Smooth muscle cell (in vitro differentiated cells): ENCODE data around the gene PSMC3IP. TPM values are rescaled to one million over a fixed set of nuclear protein-coding genes. Genes with fewer than 3 reads are reported as not detected.
A peak's percentile ranks its signal among the peaks of the same experiment; 100 is the strongest.

Experiments
- DNase-seq: peaks from one replicate; lab custom pipeline; 2025; ENCODE audit not compliant: unreplicated experiment; lab: John Stamatoyannopoulos, UW
- H2AFZ ChIP-seq: fragments of 200-600 bp; sonication (generic); 2 replicates; pipeline ENCODE4 v1.6.0; 2016; ENCODE audit warnings: antibody characterized with exemption, low read depth, mild to moderate bottlenecking
- H3F3A ChIP-seq: fragments of 200-600 bp; sonication (generic); 2 replicates; pipeline ENCODE4 v1.6.0; 2017; ENCODE audit warnings: antibody characterized with exemption, low read depth
- H3K27ac ChIP-seq: fragments of 200-600 bp; sonication (generic); 2 replicates; pipeline ENCODE4 v1.5.1; 2016; ENCODE audit warnings: low read depth, mild to moderate bottlenecking
- H3K27me3 ChIP-seq: fragments of 200-600 bp; sonication (generic); 2 replicates; pipeline ENCODE4 v1.6.1; 2016; ENCODE audit warnings: low read depth, mild to moderate bottlenecking
- H3K36me3 ChIP-seq: fragments of 200-600 bp; sonication (generic); 2 replicates; pipeline ENCODE4 v1.5.1; 2016; ENCODE audit warnings: low read depth
- H3K4me1 ChIP-seq: fragments of 200-600 bp; sonication (generic); 2 replicates; pipeline ENCODE4 v1.5.1; 2016; ENCODE audit warnings: low read depth
- H3K4me2 ChIP-seq: fragments of 200-600 bp; sonication (generic); 2 replicates; pipeline ENCODE4 v1.6.0; 2016; ENCODE audit warnings: mild to moderate bottlenecking
- H3K4me3 ChIP-seq: fragments of 200-600 bp; sonication (generic); 2 replicates; pipeline ENCODE4 v1.5.1; 2016; ENCODE audit warnings: mild to moderate bottlenecking
- H3K79me2 ChIP-seq: fragments of 200-600 bp; sonication (generic); 2 replicates; pipeline ENCODE4 v1.6.0; 2016; ENCODE audit warnings: low read depth, mild to moderate bottlenecking
- H3K9ac ChIP-seq: fragments of 200-600 bp; sonication (generic); 2 replicates; pipeline ENCODE4 v1.6.0; 2016; ENCODE audit warnings: low read depth
- H3K9me3 ChIP-seq: fragments of 200-600 bp; sonication (generic); replicated peaks from 2 replicates; pipeline ENCODE4 v1.5.1; 2016; ENCODE audit warnings: low read depth
- H4K20me1 ChIP-seq: fragments of 200-600 bp; sonication (generic); 2 replicates; pipeline ENCODE4 v1.6.0; 2016; ENCODE audit warnings: low read depth
- WGBS: methylation state at CpG from one replicate; pipeline ENCODE4 v1.1.7; 2016; ENCODE audit warnings: low lambda C conversion rate; 5-methylcytosine and 5-hydroxymethylcytosine counted together
- polyA plus RNA-seq: library from polyadenylated mRNA; unstranded; fragments of >200 nt; fragmentation: Nextera tagmentation; extraction: Ambion mirVana; gene quantifications from 2 replicates; pipeline ENCODE4 v1.2.1, GENCODE V29; 2016
- total RNA-seq: library from RNA; depleted of rRNA; stranded (reverse); fragments of >200 nt; gene quantifications from 2 replicates; pipeline ENCODE4 v1.2.3, GENCODE V29; 2014
- TF ChIP-seq, protein P1 (sequence below): fragments of 200-600 bp; sonication (generic); IDR thresholded peaks from 2 replicates; pipeline ENCODE4 v1.5.1; 2017; ENCODE audit warnings: borderline replicate concordance, mild to moderate bottlenecking, antibody characterized with exemption; ENCODE audit not compliant: insufficient read depth, poor library complexity, severe bottlenecking

Gene PSMC3IP
- total and polyA plus RNA-seq, 2 experiments from 2014 or later = 5.3 to 7.7 TPM

DNA sequence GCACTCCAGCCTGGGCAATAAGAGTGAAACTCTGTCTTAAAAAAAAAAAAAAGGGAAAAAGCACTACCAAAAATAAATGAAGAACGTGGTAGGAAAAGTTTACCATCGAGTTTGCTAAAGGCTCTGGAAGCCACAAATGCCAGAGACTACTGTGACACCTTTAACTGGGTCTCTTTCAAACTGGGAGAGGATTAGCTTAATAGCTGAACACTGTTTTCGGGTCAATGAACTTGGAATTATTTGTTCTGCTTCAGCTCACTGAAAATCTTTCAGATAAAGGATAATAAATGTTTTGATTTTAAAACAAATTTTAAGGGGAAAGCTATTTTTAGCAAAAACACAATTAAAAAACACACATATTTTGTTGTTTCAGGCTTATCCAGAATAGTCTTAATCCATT lies 30.2 kb upstream of the PSMC3IP start:
- Histone ChIP-seq H3K79me2 (peaks cover 73% of the 10 kb centered on the region), H3K4me2 (peak overlapping the region; percentile 94), H2AFZ (no peak overlapping the region), H3K4me1 (peaks cover 17% of the 10 kb centered on the region), H3K9ac (peak overlapping the region; percentile 82), H3F3A (no peaks in the 10 kb centered on the region), H3K9me3 (no peaks in the 10 kb centered on the region), H3K36me3 (no peaks in the 10 kb centered on the region), H3K4me3 (peak overlapping the region; percentile 79), H3K27ac (no peak overlapping the region), H3K27me3 (no peaks in the 10 kb centered on the region), H4K20me1 (peaks cover 57% of the 10 kb centered on the region)
- TF ChIP-seq, protein P1, sequence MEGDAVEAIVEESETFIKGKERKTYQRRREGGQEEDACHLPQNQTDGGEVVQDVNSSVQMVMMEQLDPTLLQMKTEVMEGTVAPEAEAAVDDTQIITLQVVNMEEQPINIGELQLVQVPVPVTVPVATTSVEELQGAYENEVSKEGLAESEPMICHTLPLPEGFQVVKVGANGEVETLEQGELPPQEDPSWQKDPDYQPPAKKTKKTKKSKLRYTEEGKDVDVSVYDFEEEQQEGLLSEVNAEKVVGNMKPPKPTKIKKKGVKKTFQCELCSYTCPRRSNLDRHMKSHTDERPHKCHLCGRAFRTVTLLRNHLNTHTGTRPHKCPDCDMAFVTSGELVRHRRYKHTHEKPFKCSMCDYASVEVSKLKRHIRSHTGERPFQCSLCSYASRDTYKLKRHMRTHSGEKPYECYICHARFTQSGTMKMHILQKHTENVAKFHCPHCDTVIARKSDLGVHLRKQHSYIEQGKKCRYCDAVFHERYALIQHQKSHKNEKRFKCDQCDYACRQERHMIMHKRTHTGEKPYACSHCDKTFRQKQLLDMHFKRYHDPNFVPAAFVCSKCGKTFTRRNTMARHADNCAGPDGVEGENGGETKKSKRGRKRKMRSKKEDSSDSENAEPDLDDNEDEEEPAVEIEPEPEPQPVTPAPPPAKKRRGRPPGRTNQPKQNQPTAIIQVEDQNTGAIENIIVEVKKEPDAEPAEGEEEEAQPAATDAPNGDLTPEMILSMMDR = no peak
- WGBS = 81% methylated on average over 3 of the region's 3 CpGs
- DNase-seq = no peak

DNA sequence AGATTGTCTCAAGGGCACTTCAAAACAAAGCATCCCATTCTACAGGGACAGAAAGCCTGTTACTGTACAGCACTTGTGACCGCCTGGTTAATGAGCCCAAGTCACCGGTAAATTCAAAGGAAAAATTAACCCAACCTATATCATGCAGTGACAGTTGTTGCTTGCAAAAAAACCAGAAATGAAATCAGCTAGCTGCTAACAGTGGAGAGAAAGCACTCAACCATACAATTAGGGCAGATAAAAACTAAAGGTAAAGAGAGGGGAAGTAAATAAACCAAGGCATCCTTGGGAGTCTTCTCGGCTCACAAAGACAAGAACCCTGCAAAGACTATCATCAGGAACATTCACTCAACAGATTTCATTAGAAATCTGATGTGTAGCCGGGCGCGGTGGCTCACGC lies 25.8 kb upstream of the PSMC3IP start:
- Histone ChIP-seq H3K27me3 (no peaks in the 10 kb centered on the region), H3K36me3 (no peaks in the 10 kb centered on the region), H3K4me3 (no peak overlapping the region), H3K9ac (no peak overlapping the region), H4K20me1 (peaks cover 96% of the 10 kb centered on the region), H3K4me1 (peaks cover 11% of the 10 kb centered on the region), H3F3A (no peaks in the 10 kb centered on the region), H3K9me3 (no peaks in the 10 kb centered on the region), H2AFZ (no peak overlapping the region), H3K4me2 (no peak overlapping the region), H3K79me2 (peaks cover 98% of the 10 kb centered on the region), H3K27ac (no peak overlapping the region)
- no peak for DNase-seq
- TF ChIP-seq, protein P1 = no peak
- 92% methylated on average over 7 of the region's 7 CpGs for WGBS

DNA sequence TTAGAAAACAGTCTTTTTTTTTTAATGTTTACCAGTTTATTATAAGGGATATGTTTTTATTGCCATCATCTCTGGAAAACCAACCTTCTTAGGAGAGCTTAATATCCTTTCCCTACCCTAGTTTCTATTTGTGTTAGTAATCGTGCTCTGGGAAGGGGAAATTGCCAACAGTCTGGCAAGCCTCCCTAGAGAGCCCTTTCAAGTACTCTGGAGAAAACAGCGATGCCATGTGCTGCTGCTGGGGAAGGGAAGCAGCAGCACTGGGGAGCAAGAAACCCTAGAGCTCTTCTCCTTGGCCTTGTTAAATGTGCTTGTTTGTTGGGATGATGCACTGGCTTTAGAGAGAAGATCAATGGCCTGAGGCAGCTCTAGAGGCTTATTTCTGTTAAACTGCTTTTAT lies 21.4 kb upstream of the PSMC3IP start:
- Histone ChIP-seq H3F3A (no peaks in the 10 kb centered on the region), H4K20me1 (peaks cover 92% of the 10 kb centered on the region), H3K4me3 (no peak overlapping the region), H3K27me3 (no peaks in the 10 kb centered on the region), H3K9ac (no peak overlapping the region), H3K79me2 (peaks cover 88% of the 10 kb centered on the region), H3K4me2 (no peak overlapping the region), H3K27ac (no peak overlapping the region), H2AFZ (no peak overlapping the region), H3K4me1 (no peaks in the 10 kb centered on the region), H3K36me3 (no peaks in the 10 kb centered on the region), H3K9me3 (no peaks in the 10 kb centered on the region)
- 92% methylated on average over 2 of the region's 2 CpGs for WGBS
- TF ChIP-seq, protein P1 = no peak
- DNase-seq = no peak

DNA sequence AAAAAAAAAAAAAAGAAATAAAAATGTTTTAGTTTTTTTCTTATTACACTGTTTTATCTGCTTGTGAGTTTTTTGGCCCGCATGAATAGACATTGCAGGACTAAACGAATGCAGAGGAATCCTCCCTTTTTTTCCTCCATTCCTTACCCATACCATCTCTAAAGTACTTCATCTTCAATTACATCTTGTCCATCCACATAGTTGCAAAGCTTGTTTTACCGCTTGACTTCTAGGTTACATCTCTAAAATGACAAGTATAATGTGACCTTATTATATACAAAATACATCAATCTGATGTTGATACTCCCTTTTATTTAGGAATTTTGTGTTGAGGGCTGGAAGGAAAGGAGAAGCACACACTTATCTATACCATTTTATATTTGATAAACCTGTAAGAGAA lies 18.9 kb upstream of the PSMC3IP start:
- peaks cover 81% of the 10 kb centered on the region for H3K79me2 ChIP-seq
- no peaks in the 10 kb centered on the region for H3F3A ChIP-seq
- peaks cover 2% of the 10 kb centered on the region for H3K36me3 ChIP-seq
- no peak overlapping the region for H3K4me2 ChIP-seq
- H3K9me3 ChIP-seq = no peaks in the 10 kb centered on the region
- H4K20me1 ChIP-seq = peaks cover 87% of the 10 kb centered on the region
- H3K4me3 ChIP-seq = no peak overlapping the region
- H3K27ac ChIP-seq = no peak overlapping the region
- no peaks in the 10 kb centered on the region for H3K4me1 ChIP-seq
- WGBS = 88% methylated on average over 3 of the region's 3 CpGs
- TF ChIP-seq, protein P1 = no peak
- no peak for DNase-seq
- no peaks in the 10 kb centered on the region for H3K27me3 ChIP-seq
- H2AFZ ChIP-seq = no peak overlapping the region
- no peak overlapping the region for H3K9ac ChIP-seq
